ENCODE data around the gene FOXP4.

FOXP4 gene

GRCh38 chr6:41625442-41625841 lies 79.3 kb downstream of the FOXP4 start:
- no peak for DNase-seq (ENCODE audit: low read depth in 2 of 2)

GRCh38 chr6:41626022-41626421 lies 79.8 kb downstream of the FOXP4 start:
- no peak for DNase-seq (ENCODE audit: low read depth in 2 of 2)

- DNase-seq (ENCODE audit: low read depth in 2 of 2), result no peak
Measured at GRCh38 chr6:41626917-41627316, 80.7 kb downstream of the FOXP4 start.

- no peak for DNase-seq (ENCODE audit: low read depth in 2 of 2)
Measured at GRCh38 chr6:41629128-41629527, 82.9 kb downstream of the FOXP4 start.

GRCh38 chr6:41630069-41630468 lies 83.9 kb downstream of the FOXP4 start:
- DNase-seq (ENCODE audit: low read depth in 2 of 2), result no peak

- no peak for DNase-seq (ENCODE audit: low read depth in 2 of 2)
Measured at GRCh38 chr6:41630946-41631345, 84.8 kb downstream of the FOXP4 start.

- DNase-seq (ENCODE audit: low read depth in 2 of 2), result no peak
Measured at GRCh38 chr6:41633056-41633634, 87.0 kb downstream of the FOXP4 start.

- DNase-seq (ENCODE audit: low read depth in 2 of 2), result no peak
Measured at GRCh38 chr6:41634657-41635056, 88.5 kb downstream of the FOXP4 start.

GRCh38 chr6:41635365-41635764 lies 89.2 kb downstream of the FOXP4 start:
- no peak for DNase-seq (ENCODE audit: low read depth in 2 of 2)

GRCh38 chr6:41636833-41637193 lies 90.6 kb downstream of the FOXP4 start:
- no peak for DNase-seq (ENCODE audit: low read depth in 2 of 2)

- no peak for DNase-seq (ENCODE audit: low read depth in 2 of 2)
Measured at GRCh38 chr6:41637194-41638001, 91.2 kb downstream of the FOXP4 start.

- no peak for DNase-seq (ENCODE audit: low read depth in 2 of 2)
Measured at GRCh38 chr6:41638002-41638934, 92.1 kb downstream of the FOXP4 start, which contains the start of gene MDFI. Gene MDFI, plus strand, starts transcription at chr6:41638468. Its CDS starts 282 bp downstream, at chr6:41638750.

GRCh38 chr6:41638935-41639808 lies 93.0 kb downstream of the FOXP4 start:
- DNase-seq (ENCODE audit: low read depth in 2 of 2), result no peak

- no peak for DNase-seq (ENCODE audit: low read depth in 2 of 2)
Measured at GRCh38 chr6:41639809-41640371, 93.7 kb downstream of the FOXP4 start.

- DNase-seq (ENCODE audit: low read depth in 2 of 2), result no peak
Measured at GRCh38 chr6:41640426-41640825, 94.2 kb downstream of the FOXP4 start.

- DNase-seq (ENCODE audit: low read depth in 2 of 2), result no peak
Measured at GRCh38 chr6:41641352-41641925, 95.3 kb downstream of the FOXP4 start.

GRCh38 chr6:41642090-41642959 lies 96.1 kb downstream of the FOXP4 start:
- DNase-seq (ENCODE audit: low read depth in 2 of 2), result no peak

- no peak for DNase-seq (ENCODE audit: low read depth in 2 of 2)
Measured at GRCh38 chr6:41642960-41643898, 97.0 kb downstream of the FOXP4 start.

- DNase-seq (ENCODE audit: low read depth in 2 of 2), result no peak
Measured at GRCh38 chr6:41643899-41644269, 97.7 kb downstream of the FOXP4 start.
